Glutamatergic neuron (in vitro differentiated cells): ENCODE measurements around the gene AFF1. TPM values are rescaled to one million over a fixed set of nuclear protein-coding genes. Genes with fewer than 3 reads are reported as not detected.
A peak's percentile ranks its signal among the peaks of the same experiment; 100 is the strongest.

Experiments used
- DNase-seq: peaks from one replicate; pipeline ENCODE4 v3.0.0; 2022
- H3K27ac Mint-ChIP-seq: one replicate; pipeline ENCODE4 v1.8.0; 2020; ENCODE audit warnings: mild to moderate bottlenecking, mixed read lengths, inconsistent platforms; ENCODE audit not compliant: unreplicated experiment
- H3K27me3 Mint-ChIP-seq: one replicate; pipeline ENCODE4 v1.8.0; 2020; ENCODE audit warnings: mild to moderate bottlenecking, moderate library complexity, mixed read lengths, inconsistent platforms; ENCODE audit not compliant: unreplicated experiment
- H3K36me3 Mint-ChIP-seq: one replicate; pipeline ENCODE4 v1.8.0; 2020; ENCODE audit warnings: mild to moderate bottlenecking, mixed read lengths, inconsistent platforms; ENCODE audit not compliant: unreplicated experiment
- H3K4me1 Mint-ChIP-seq: one replicate; pipeline ENCODE4 v1.8.0; 2020; ENCODE audit warnings: mild to moderate bottlenecking, low read depth, mixed read lengths, inconsistent platforms; ENCODE audit not compliant: unreplicated experiment
- H3K4me3 Mint-ChIP-seq: one replicate; pipeline ENCODE4 v1.8.0; 2020; ENCODE audit warnings: mild to moderate bottlenecking, mixed read lengths, inconsistent platforms; ENCODE audit not compliant: unreplicated experiment
- H3K9me3 Mint-ChIP-seq: one replicate; pipeline ENCODE4 v1.8.0; 2020; ENCODE audit warnings: mild to moderate bottlenecking, moderate library complexity, mixed read lengths, inconsistent platforms; ENCODE audit not compliant: unreplicated experiment
- total RNA-seq: library from RNA; stranded (reverse); fragmentation: NEBNext Ultra II Directional; extraction: Animal tissue kit (Norgen Biotek cat#: 25700); gene quantifications from one replicate; pipeline ENCODE4 v1.2.1, GENCODE V29; 2021; ENCODE audit not compliant: unreplicated experiment
- TF ChIP-seq, protein P1 (sequence below): fragments of 200-600 bp; sonication (generic); IDR thresholded peaks from one replicate; pipeline ENCODE4 v1.5.0; 2021; ENCODE audit not compliant: partially characterized antibody, unreplicated experiment

The AFF1 gene
- total RNA-seq, 1 donor from 2014 or later, result 42.5 TPM

DNA sequence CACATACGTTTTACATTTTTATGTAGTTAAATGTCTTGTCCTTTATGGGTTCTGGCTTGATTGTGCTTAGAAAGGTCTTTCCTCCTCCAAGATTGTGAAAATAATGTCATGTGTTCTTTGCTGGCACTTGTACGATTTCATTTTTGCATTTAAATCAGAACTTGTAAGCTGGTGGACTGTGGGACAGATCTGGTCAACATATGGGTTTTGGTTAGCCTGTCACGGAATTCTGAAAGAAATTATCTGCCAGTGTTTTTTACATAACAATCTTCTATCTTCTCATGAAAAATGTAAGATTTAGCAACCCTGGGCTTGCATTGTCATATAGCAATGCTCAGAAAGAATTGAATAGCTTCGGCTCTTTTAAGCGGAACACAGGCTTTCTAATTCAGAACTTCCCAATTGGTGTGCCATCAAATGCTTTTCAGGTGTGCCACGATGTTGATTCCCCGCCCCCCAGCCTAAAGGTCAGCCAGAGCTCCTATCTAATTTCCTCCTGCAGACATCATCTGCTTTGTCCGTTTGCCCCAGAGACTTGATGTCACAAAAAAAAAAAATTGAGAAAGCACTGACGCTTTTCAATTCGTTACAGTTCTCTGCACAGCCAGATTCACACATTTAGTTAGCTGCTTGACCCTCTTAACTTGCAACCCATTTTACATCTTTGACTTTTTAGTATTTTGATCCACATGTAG, 16.2 kb downstream of the AFF1 start:
- TF ChIP-seq, protein P1, sequence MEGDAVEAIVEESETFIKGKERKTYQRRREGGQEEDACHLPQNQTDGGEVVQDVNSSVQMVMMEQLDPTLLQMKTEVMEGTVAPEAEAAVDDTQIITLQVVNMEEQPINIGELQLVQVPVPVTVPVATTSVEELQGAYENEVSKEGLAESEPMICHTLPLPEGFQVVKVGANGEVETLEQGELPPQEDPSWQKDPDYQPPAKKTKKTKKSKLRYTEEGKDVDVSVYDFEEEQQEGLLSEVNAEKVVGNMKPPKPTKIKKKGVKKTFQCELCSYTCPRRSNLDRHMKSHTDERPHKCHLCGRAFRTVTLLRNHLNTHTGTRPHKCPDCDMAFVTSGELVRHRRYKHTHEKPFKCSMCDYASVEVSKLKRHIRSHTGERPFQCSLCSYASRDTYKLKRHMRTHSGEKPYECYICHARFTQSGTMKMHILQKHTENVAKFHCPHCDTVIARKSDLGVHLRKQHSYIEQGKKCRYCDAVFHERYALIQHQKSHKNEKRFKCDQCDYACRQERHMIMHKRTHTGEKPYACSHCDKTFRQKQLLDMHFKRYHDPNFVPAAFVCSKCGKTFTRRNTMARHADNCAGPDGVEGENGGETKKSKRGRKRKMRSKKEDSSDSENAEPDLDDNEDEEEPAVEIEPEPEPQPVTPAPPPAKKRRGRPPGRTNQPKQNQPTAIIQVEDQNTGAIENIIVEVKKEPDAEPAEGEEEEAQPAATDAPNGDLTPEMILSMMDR, result no peak
- Mint-ChIP-seq H3K27me3 (peaks cover 1% of the 10 kb centered on the region), H3K27ac (peak overlapping the region; percentile 31), H3K4me3 (peak overlapping the region; percentile 41), H3K36me3 (no peaks in the 10 kb centered on the region), H3K4me1 (peaks cover 10% of the 10 kb centered on the region), H3K9me3 (no peaks in the 10 kb centered on the region)
- no peak for DNase-seq

DNA sequence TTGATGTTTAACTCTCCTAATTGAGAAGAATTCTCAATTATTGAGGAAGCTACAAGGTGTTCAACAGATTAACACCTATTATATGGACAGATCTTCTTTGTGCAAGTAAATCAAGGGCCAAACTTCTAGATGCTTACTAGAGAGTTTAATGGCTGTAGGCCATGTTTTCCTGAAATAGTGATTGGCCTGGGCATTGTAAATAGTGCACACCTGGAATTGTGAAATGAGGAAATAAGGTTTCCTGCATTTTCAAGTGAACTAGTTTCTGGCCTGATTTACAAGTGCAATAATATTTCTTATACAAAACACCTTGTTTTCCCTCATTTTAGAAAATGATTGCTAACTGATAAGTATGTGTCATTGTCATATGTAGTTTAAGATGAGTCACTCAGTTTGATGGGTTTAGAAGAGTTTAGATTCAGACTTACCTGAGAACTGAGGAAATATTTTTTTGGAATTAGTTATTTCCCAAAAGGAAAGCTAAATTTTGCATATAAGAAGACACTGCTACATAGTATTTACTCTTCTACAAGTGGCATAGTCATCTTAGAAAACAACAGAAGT, 21.2 kb downstream of the AFF1 start:
- no peaks in the 10 kb centered on the region for H3K36me3 Mint-ChIP-seq
- TF ChIP-seq, protein P1, result no peak
- no peaks in the 10 kb centered on the region for H3K9me3 Mint-ChIP-seq
- peaks cover 5% of the 10 kb centered on the region for H3K27me3 Mint-ChIP-seq
- H3K4me1 Mint-ChIP-seq, result peaks cover 20% of the 10 kb centered on the region
- no peak for DNase-seq
- no peak overlapping the region for H3K27ac Mint-ChIP-seq
- H3K4me3 Mint-ChIP-seq, result no peak overlapping the region

DNA sequence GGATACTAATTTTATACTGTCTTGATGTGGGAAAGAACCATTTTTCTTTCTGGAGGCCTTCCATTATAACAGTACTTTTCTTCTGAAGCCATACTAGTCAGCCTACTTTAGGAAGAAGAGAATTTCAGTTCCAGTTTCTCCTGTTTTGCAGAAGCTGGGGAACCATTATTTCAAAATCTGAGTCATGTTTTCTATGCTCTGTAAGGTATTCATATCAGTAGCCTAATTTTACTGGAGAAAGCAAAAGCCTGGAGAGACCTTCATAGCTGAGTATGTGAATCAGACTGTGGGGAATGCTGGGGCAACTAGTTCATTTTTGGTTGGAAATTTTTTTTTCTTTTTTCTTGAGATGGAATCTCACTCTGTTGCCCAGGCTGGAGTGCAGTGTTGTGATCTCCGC, 22.4 kb downstream of the AFF1 start:
- Mint-ChIP-seq H3K4me1 (peaks cover 26% of the 10 kb centered on the region), H3K4me3 (no peak overlapping the region), H3K9me3 (no peaks in the 10 kb centered on the region), H3K27ac (no peak overlapping the region), H3K27me3 (peaks cover 5% of the 10 kb centered on the region), H3K36me3 (no peaks in the 10 kb centered on the region)
- TF ChIP-seq, protein P1, result no peak
- no peak for DNase-seq

DNA sequence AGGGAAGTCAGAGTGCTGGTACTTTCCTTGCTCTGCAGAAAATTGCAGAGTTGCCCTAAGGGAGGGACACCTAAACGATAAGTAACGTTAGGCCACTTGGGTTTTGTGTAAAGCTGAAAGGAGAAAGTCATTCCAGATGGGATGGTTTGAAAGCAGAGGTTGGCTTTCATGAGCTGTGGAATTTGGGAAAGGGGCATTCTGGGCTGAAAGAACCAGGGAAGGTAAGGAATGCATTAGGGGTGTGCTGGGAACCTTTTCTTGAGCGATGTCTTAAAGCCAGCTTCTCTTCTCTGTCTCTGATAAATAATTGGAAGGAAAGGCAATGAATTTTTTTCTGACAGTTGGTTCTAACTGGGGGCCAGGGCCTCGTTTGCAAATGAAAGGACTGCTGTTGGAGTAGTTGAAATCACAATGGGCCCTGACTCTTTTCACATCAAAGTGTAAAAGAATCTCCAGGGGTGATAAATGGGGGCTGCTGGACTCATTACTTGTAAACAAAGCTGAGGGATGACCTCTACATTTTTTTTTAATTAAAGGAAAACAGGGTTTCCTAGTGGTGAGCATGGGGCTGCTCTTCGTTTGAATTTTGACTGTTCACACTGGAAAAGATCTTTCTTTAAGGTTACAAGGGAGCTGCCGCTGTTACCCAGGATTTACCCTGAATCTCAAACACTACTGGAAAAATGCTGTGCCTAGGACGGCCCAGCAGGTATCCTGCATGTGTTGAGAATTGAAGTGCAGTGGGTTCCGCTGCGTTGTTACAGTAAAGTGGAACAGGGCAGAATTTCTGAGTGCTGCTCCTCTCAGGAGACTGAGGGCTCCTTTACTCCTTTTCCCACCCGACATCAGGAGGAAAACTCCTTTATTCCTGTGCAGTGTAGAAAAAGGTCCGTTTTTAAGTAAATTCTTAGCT, 25.0 kb downstream of the AFF1 start:
- Mint-ChIP-seq H3K4me1 (peaks cover 26% of the 10 kb centered on the region), H3K9me3 (no peaks in the 10 kb centered on the region), H3K4me3 (peak overlapping the region; percentile 15), H3K36me3 (no peaks in the 10 kb centered on the region), H3K27me3 (peaks cover 4% of the 10 kb centered on the region), H3K27ac (no peak overlapping the region)
- TF ChIP-seq, protein P1, result no peak
- DNase-seq, result no peak
